ENCODE data around the gene FFAR4.

Gene FFAR4

GRCh38 chr10:93593749-93594148 is 27.3 kb downstream of the FFAR4 start:
- H3K4me3 ChIP-seq (ENCODE audit: severe bottlenecking) = no peak overlapping the region
- no peak for DNase-seq (ENCODE audit: low spot score)
- no peak for TF ChIP-seq CTCF (IDR thresholded peaks at IDR 0.05; ENCODE audit: poor library complexity, severe bottlenecking)
- H3K9me3 ChIP-seq (ENCODE audit: severe bottlenecking) = no peaks in the 10 kb centered on the region
- no peaks in the 10 kb centered on the region for H3K36me3 ChIP-seq (ENCODE audit: low read depth)
- no peaks in the 10 kb centered on the region for H3K4me1 ChIP-seq (ENCODE audit: insufficient read depth, poor library complexity, severe bottlenecking)
- H3K27ac ChIP-seq (ENCODE audit: poor library complexity, severe bottlenecking) = no peak overlapping the region
- no peak for ATAC-seq (ENCODE audit: low read depth)
- H3K27me3 ChIP-seq (ENCODE audit: insufficient read depth, poor library complexity, severe bottlenecking) = no peaks in the 10 kb centered on the region

- H3K27me3 ChIP-seq (ENCODE audit: insufficient read depth, poor library complexity, severe bottlenecking) = no peaks in the 10 kb centered on the region
- ATAC-seq (ENCODE audit: low read depth) (no peak), DNase-seq (ENCODE audit: low spot score) (no peak)
- H3K36me3 ChIP-seq (ENCODE audit: low read depth) = no peaks in the 10 kb centered on the region
- TF ChIP-seq CTCF (IDR thresholded peaks at IDR 0.05; ENCODE audit: poor library complexity, severe bottlenecking) = no peak
- no peaks in the 10 kb centered on the region for H3K9me3 ChIP-seq (ENCODE audit: severe bottlenecking)
- H3K27ac ChIP-seq (ENCODE audit: poor library complexity, severe bottlenecking) = no peak overlapping the region
- H3K4me1 ChIP-seq (ENCODE audit: insufficient read depth, poor library complexity, severe bottlenecking) = no peaks in the 10 kb centered on the region
- no peak overlapping the region for H3K4me3 ChIP-seq (ENCODE audit: severe bottlenecking)
These were observed 28.1 kb downstream of the FFAR4 start for GRCh38 chr10:93594518-93594917.

- no peak; the same call in 2 of the 3 replicates for ATAC-seq (ENCODE audit: low read depth)
- H3K27ac ChIP-seq (ENCODE audit: poor library complexity, severe bottlenecking) = no peak overlapping the region
- TF ChIP-seq CTCF (IDR thresholded peaks at IDR 0.05; ENCODE audit: poor library complexity, severe bottlenecking) = no peak
- H3K4me3 ChIP-seq (ENCODE audit: severe bottlenecking) = no peak overlapping the region
- H3K27me3 ChIP-seq (ENCODE audit: insufficient read depth, poor library complexity, severe bottlenecking) = no peaks in the 10 kb centered on the region
- no peaks in the 10 kb centered on the region for H3K9me3 ChIP-seq (ENCODE audit: severe bottlenecking)
- no peaks in the 10 kb centered on the region for H3K4me1 ChIP-seq (ENCODE audit: insufficient read depth, poor library complexity, severe bottlenecking)
- no peaks in the 10 kb centered on the region for H3K36me3 ChIP-seq (ENCODE audit: low read depth)
- DNase-seq (ENCODE audit: low spot score) = no peak
These were observed 29.1 kb downstream of the FFAR4 start for GRCh38 chr10:93595378-93596161.

GRCh38 chr10:93596539-93596938 is 30.1 kb downstream of the FFAR4 start:
- ATAC-seq (ENCODE audit: low read depth) = no peak
- no peak overlapping the region for H3K27ac ChIP-seq (ENCODE audit: poor library complexity, severe bottlenecking)
- H3K36me3 ChIP-seq (ENCODE audit: low read depth) = no peaks in the 10 kb centered on the region
- DNase-seq (ENCODE audit: low spot score) = no peak
- H3K4me3 ChIP-seq (ENCODE audit: severe bottlenecking) = no peak overlapping the region
- H3K4me1 ChIP-seq (ENCODE audit: insufficient read depth, poor library complexity, severe bottlenecking) = no peaks in the 10 kb centered on the region
- H3K27me3 ChIP-seq (ENCODE audit: insufficient read depth, poor library complexity, severe bottlenecking) = peaks cover 5% of the 10 kb centered on the region
- H3K9me3 ChIP-seq (ENCODE audit: severe bottlenecking) = no peaks in the 10 kb centered on the region
- TF ChIP-seq CTCF (IDR thresholded peaks at IDR 0.05; ENCODE audit: poor library complexity, severe bottlenecking) = peak; percentile 7

- H3K27ac ChIP-seq (ENCODE audit: poor library complexity, severe bottlenecking) = no peak overlapping the region
- TF ChIP-seq CTCF (IDR thresholded peaks at IDR 0.05; ENCODE audit: poor library complexity, severe bottlenecking) = no peak
- DNase-seq (ENCODE audit: low spot score) (no peak), ATAC-seq (ENCODE audit: low read depth) (no peak)
- H3K27me3 ChIP-seq (ENCODE audit: insufficient read depth, poor library complexity, severe bottlenecking) = peaks cover 11% of the 10 kb centered on the region
- no peaks in the 10 kb centered on the region for H3K4me1 ChIP-seq (ENCODE audit: insufficient read depth, poor library complexity, severe bottlenecking)
- H3K9me3 ChIP-seq (ENCODE audit: severe bottlenecking) = no peaks in the 10 kb centered on the region
- no peak overlapping the region for H3K4me3 ChIP-seq (ENCODE audit: severe bottlenecking)
- no peaks in the 10 kb centered on the region for H3K36me3 ChIP-seq (ENCODE audit: low read depth)
These were observed 30.7 kb downstream of the FFAR4 start for GRCh38 chr10:93597075-93597599.
